ENCODE measurements around the gene SNX1.
"Not testable (repeated sequence)": the region's sequence is repeated elsewhere in the genome, so short reads cannot be mapped to it uniquely, and the experiment has no call there.

The SNX1 gene

DNA sequence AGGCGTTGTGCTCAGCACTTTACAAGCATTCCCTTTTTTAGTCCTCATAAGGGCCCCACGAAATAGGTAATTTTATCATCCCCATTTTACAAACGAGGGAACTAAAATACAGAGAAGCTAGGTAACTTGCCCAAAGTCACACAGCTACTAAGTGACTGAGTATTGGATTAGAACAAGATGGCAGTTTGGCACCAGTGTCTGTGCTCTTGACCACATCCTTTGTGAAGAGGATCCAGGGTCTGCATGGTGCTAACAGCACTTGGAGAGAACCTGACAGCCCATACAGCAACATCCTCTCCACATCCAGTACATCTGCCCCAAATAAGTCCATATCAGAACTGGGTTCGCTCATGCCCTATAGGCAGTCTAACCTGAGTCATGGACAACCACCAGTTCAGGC is 27.6 kb upstream of the SNX1 start:
- H3K4me3 ChIP-seq (ENCODE audit: low read length) = no peak overlapping the region
- TF ChIP-seq, protein P1, sequence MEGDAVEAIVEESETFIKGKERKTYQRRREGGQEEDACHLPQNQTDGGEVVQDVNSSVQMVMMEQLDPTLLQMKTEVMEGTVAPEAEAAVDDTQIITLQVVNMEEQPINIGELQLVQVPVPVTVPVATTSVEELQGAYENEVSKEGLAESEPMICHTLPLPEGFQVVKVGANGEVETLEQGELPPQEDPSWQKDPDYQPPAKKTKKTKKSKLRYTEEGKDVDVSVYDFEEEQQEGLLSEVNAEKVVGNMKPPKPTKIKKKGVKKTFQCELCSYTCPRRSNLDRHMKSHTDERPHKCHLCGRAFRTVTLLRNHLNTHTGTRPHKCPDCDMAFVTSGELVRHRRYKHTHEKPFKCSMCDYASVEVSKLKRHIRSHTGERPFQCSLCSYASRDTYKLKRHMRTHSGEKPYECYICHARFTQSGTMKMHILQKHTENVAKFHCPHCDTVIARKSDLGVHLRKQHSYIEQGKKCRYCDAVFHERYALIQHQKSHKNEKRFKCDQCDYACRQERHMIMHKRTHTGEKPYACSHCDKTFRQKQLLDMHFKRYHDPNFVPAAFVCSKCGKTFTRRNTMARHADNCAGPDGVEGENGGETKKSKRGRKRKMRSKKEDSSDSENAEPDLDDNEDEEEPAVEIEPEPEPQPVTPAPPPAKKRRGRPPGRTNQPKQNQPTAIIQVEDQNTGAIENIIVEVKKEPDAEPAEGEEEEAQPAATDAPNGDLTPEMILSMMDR (conservative IDR thresholded peaks at IDR 0.05; ENCODE audit: low read depth, low read length) = no peak
- no peak for DNase-seq (ENCODE audit: low read depth)

DNA sequence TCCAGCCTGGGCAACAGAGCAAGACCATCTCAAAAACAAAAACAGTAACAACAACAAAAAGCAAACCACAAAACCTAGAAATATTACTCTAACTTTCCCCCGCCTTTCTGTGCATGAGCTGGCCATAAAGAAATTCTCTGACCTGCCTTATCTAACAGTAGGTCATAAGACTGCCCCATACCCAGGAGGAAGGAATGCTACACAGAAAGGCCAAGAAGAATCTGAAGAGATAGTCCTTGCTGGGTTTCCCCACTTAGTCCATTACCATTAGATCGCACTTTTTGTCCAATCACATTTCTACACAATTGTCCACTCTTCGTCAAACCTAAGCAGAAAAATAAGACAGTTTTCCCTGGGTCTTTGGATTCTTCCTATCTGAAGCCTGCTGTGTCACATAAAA is 25.7 kb upstream of the SNX1 start:
- DNase-seq (ENCODE audit: low read depth) = no peak
- TF ChIP-seq, protein P1 (conservative IDR thresholded peaks at IDR 0.05; ENCODE audit: low read depth, low read length) = no peak
- no peak overlapping the region for H3K4me3 ChIP-seq (ENCODE audit: low read length)

DNA sequence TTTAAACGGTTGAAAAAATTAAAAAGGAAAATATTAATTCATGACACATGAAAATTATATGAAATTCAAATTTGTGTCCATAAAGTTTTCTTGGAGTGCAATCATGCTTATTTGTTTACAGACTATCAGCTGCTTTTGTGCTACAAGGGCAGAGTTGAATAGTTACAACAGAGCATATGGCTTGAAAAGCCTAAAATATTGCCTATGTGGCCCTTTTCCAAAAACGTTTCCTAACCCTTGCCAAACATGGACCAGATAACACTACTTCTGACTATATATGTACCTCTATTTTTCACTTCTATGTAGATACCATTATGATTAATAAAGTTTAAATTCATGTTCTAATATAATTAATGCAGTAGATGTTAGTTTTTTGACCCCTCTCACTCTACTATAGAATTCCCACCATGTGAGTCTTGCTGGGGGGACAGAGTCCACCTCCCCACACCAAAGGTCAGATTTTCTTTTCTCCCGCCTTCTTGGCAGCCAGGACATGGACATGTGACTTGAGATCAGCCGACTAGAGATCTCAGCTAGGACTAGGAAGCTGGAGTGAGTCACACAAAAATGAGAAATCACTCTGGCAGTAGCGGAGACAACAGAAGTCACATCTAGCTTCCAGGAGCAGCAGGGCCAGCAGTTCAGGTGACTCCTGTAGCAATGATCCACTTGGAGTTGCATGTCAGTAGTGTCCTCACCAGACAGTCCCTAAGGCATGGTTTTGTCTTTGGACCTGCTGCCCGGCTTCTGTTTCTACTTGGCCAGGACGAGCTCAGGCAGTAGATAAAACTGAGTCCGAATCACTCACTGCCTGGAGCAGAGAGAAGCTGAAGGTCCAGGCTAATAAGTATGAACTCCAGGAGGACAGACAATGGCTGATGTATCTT is 24.6 kb upstream of the SNX1 start:
- H3K4me3 ChIP-seq (ENCODE audit: low read length) = no peak overlapping the region
- DNase-seq (ENCODE audit: low read depth) = peak; percentile 73
- TF ChIP-seq, protein P1 (conservative IDR thresholded peaks at IDR 0.05; ENCODE audit: low read depth, low read length) = no peak

DNA sequence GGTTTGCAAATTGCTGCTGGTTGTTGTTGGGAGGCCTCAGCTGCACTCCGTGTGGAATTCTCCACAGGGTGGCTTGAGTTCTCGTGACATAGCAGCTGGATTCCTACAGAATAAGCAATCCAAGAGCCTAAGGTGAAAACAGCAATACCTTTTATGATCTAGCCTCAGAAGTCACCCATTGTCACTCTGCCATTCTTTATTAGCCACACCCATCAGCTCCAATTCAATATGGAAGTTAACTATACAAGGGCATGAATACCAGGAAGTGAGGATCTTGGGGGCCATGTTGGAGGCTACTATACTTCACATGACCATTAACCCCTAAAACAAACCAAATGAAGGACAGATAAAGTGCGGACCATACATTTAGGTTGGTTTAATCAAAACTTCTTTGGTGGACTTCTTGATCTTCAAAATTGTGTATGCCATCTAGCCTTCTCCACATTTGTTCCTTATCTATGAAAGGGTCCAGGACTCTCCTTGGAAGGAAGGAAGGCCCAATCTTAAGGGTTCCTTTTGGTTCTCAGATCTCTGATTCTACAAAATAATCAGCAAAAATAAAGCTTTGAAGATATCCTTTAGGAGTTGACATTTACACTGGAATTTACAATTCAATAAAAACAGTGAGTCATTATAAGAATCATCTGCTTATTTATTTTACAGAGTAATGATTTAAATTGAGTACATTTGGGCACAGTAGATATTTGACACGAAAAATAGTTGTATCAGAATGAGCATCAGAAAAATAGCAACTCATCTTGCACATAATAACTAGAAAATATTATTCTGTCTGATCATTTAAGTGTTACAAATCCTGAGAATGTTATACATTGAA is 23.6 kb upstream of the SNX1 start:
- no peak overlapping the region for H3K4me3 ChIP-seq (ENCODE audit: low read length)
- TF ChIP-seq, protein P1 (conservative IDR thresholded peaks at IDR 0.05; ENCODE audit: low read depth, low read length) = no peak
- no peak for DNase-seq (ENCODE audit: low read depth)

DNA sequence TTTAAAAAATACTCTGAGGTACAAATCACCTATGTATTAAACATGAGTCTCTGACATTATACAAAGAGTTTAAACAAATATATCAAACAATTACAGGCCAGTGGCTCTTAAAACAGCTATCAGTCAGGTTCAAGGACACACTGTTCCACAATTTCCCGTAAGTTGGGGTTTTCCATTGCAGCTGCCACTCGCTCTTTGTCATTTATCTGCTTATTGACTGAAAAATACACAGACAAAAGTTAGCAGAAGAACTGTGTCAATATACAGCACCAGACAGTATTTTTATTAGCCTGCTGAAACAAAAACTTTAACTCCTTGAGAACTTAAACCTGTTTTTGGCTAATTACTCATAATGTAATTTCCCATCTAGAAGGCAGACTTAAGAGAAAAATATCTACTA is 23.0 kb upstream of the SNX1 start:
- TF ChIP-seq, protein P1 (conservative IDR thresholded peaks at IDR 0.05; ENCODE audit: low read depth, low read length) = no peak
- DNase-seq (ENCODE audit: low read depth) = no peak
- no peak overlapping the region for H3K4me3 ChIP-seq (ENCODE audit: low read length)

DNA sequence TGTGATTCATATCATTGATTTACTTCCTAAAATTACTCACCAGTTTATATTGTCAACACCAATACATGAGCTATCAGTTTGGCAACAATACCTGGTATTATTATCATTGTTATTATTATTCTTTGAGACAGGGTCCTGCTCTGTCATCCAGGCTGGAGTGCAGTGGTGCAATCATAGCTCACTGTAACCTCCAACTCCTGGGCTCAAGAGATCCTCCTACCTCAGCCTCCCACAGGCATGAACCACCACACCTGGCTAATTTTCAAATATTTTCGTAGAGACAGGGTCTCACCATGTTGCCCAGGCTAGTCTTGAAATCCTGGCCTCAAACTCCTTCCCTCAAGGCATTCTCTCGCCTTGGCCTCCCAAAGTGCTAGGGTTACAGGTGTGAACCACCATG is 22.3 kb upstream of the SNX1 start:
- DNase-seq (ENCODE audit: low read depth); H3K4me3 ChIP-seq (ENCODE audit: low read length): not testable (repeated sequence)

DNA sequence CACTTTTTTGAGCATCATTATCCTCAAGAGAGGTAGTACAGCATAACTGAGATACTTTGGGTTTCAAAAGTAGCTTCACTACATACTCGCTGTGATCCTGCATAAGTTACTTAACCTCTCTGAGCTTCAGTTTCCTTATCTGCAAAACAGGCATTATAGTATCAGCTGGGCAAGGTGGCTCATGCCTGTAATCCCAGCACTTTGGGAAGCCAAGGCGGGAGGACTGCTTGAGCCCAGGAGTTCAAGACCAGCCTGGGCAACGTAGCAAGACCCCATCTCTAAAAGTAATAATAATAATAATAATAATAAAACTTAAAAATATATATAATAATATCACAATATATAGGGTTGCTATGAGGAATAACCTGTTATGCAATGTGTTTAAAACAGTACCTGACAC is 13.0 kb upstream of the SNX1 start:
- H3K4me3 ChIP-seq (ENCODE audit: low read length) = no peak overlapping the region
- TF ChIP-seq, protein P1 (conservative IDR thresholded peaks at IDR 0.05; ENCODE audit: low read depth, low read length) = no peak
- DNase-seq (ENCODE audit: low read depth) = no peak

Measured in retinal pigment epithelial cell (primary cell).